Measurements from ENCODE around the gene SRRM4. TPM values are rescaled to one million over a fixed set of nuclear protein-coding genes. Genes with fewer than 3 reads are reported as not detected.

The SRRM4 gene
- total RNA-seq, 1 experiment from 2014 or later: 1.4 TPM

GRCh38 chr12:119171291-119171690, 189.9 kb downstream of the SRRM4 start:
- peaks cover 3 to 8% (median 3%) of the 10 kb centered on the region in 3 experiments; a peak in 2 of 7 replicates for H3K36me3 Mint-ChIP-seq (ENCODE audit: insufficient read depth in 1 of 3, low read depth in 3 of 3)
- H2BK12ac ChIP-seq (ENCODE audit: insufficient read length, low read depth, low read length): no peak overlapping the region
- no peaks in the 10 kb centered on the region for H3K9me3 ChIP-seq (ENCODE audit: control insufficient read depth, low read depth, low read length)
- no peak overlapping the region for H3K9ac ChIP-seq (ENCODE audit: extremely low read depth, insufficient read length, low read length)
- H3K27ac Mint-ChIP-seq: no peak overlapping the region; a peak in 1 of 7 replicates
- no peak overlapping the region for H2BK120ac ChIP-seq (ENCODE audit: low read depth, low read length, poor library complexity, severe bottlenecking)
- no peak overlapping the region for H3K4ac ChIP-seq (ENCODE audit: low read depth, low read length)
- H3K27me3 ChIP-seq (ENCODE audit: insufficient read depth, low read length): no peaks in the 10 kb centered on the region
- H3T11ph ChIP-seq (ENCODE audit: low read length): no peak overlapping the region
- H3K79me1 ChIP-seq (ENCODE audit: insufficient read depth, low read depth, low read length, poor library complexity, severe bottlenecking): no peaks in the 10 kb centered on the region
- H4K8ac ChIP-seq (replicated peaks; ENCODE audit: insufficient read length, low read depth, low read length): no peak overlapping the region
- H3K4me1 ChIP-seq (ENCODE audit: insufficient read depth, low read length): peaks cover 4% of the 10 kb centered on the region; the same call in 1 of the 2 replicates
- no peak overlapping the region for H2BK20ac ChIP-seq (ENCODE audit: low read depth, low read length, poor library complexity, severe bottlenecking)
- H4K91ac ChIP-seq (ENCODE audit: insufficient read length, low read depth, low read length): no peak overlapping the region
- no peak overlapping the region for H3K4me3 Mint-ChIP-seq
- peaks cover 17% of the 10 kb centered on the region for H3K27me3 Mint-ChIP-seq (ENCODE audit: low read depth)
- H3K23me2 ChIP-seq (ENCODE audit: insufficient read length, low read depth, low read length, poor library complexity, severe bottlenecking): no peaks in the 10 kb centered on the region
- H3K79me2 ChIP-seq (ENCODE audit: insufficient read depth, low read length): no peaks in the 10 kb centered on the region
- no peak overlapping the region for H3K23ac ChIP-seq (ENCODE audit: insufficient read length, low read depth, low read length)
- H3K14ac ChIP-seq (ENCODE audit: insufficient read depth, low read length): no peak overlapping the region
- no peak overlapping the region for H2BK5ac ChIP-seq (ENCODE audit: insufficient read length, low read length)
- H4K20me1 ChIP-seq (ENCODE audit: control insufficient read depth, insufficient read depth, insufficient read length): no peaks in the 10 kb centered on the region
- H2AK5ac ChIP-seq (ENCODE audit: insufficient read length, low read length): no peak overlapping the region
- H3K4me2 ChIP-seq (ENCODE audit: insufficient read depth, insufficient read length, low read length): no peak overlapping the region
- peaks cover 29 to 40% of the 10 kb centered on the region in 2 experiments for H3K4me1 Mint-ChIP-seq
- peaks cover 0 to 2% of the 10 kb centered on the region in 2 experiments; a peak in 1 of 5 replicates for H3K9me3 Mint-ChIP-seq
- H2BK15ac ChIP-seq (ENCODE audit: low read depth, low read length): no peak overlapping the region
- H3K18ac ChIP-seq (ENCODE audit: insufficient read length, low read depth, low read length): no peak overlapping the region
- H3K56ac ChIP-seq (ENCODE audit: insufficient read length, low read depth, low read length): no peak overlapping the region
- no peak for DNase-seq
- WGBS (ENCODE audit: extremely low coverage, insufficient read length, low lambda C conversion rate): no CpG with 5 or more reads among the region's 5 CpGs
- no peak overlapping the region for H4K5ac ChIP-seq (ENCODE audit: insufficient read length, low read depth, low read length)
- H2AFZ ChIP-seq (ENCODE audit: low read length): no peak overlapping the region
- no peak for TF ChIP-seq CTCF (conservative IDR thresholded peaks at IDR 0.05)
- H3K27ac ChIP-seq (ENCODE audit: insufficient read length, low read depth, low read length): no peak overlapping the region

All from H9 (cell line).